Measurements from ENCODE around the gene CDH1.

Gene CDH1

GRCh38 chr16:68757625-68757935 is 20.5 kb downstream of the CDH1 start:
- no peak for DNase-seq (ENCODE audit: low read depth)
- H3K4me3 ChIP-seq (ENCODE audit: low read depth, low read length) = no peak overlapping the region
- no peak for TF ChIP-seq CTCF (IDR thresholded peaks at IDR 0.05; ENCODE audit: control insufficient read depth, extremely low read depth, insufficient read depth)

- no peak for TF ChIP-seq CTCF (IDR thresholded peaks at IDR 0.05; ENCODE audit: control insufficient read depth, extremely low read depth, insufficient read depth)
- no peak for DNase-seq (ENCODE audit: low read depth)
- no peak overlapping the region for H3K4me3 ChIP-seq (ENCODE audit: low read depth, low read length)
Observed at GRCh38 chr16:68759062-68759461, 22.0 kb downstream of the CDH1 start.

- no peak for TF ChIP-seq CTCF (IDR thresholded peaks at IDR 0.05; ENCODE audit: control insufficient read depth, extremely low read depth, insufficient read depth)
- DNase-seq (ENCODE audit: low read depth) = no peak
- no peak overlapping the region for H3K4me3 ChIP-seq (ENCODE audit: low read depth, low read length)
Observed at GRCh38 chr16:68760671-68761275, 23.7 kb downstream of the CDH1 start.

GRCh38 chr16:68762996-68763756 is 26.1 kb downstream of the CDH1 start:
- no peak for TF ChIP-seq CTCF (IDR thresholded peaks at IDR 0.05; ENCODE audit: control insufficient read depth, extremely low read depth, insufficient read depth)
- no peak overlapping the region for H3K4me3 ChIP-seq (ENCODE audit: low read depth, low read length)
- no peak for DNase-seq (ENCODE audit: low read depth)

DNA sequence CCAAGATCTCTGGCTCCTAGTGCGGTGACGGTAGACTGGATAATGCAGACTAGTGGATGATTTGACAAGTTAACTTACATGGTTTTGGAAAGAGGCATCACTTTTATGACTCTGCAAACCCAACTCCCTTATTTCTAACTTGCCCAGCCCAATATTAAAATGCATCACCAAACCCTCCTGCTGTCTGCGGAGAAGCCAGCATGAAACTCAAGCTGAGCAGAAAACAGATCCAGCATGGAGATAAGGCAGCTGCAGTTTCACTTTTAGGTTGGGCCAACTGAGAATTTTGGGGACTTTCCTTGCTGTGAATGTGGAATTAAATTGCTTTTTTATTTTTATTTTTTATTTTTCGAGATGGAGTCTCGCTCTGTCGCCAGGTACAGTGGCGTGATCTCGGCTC is 27.8 kb downstream of the CDH1 start:
- TF ChIP-seq CTCF (IDR thresholded peaks at IDR 0.05; ENCODE audit: control insufficient read depth, extremely low read depth, insufficient read depth) = no peak
- no peak overlapping the region for H3K4me3 ChIP-seq (ENCODE audit: low read depth, low read length)
- no peak for DNase-seq (ENCODE audit: low read depth)

DNA sequence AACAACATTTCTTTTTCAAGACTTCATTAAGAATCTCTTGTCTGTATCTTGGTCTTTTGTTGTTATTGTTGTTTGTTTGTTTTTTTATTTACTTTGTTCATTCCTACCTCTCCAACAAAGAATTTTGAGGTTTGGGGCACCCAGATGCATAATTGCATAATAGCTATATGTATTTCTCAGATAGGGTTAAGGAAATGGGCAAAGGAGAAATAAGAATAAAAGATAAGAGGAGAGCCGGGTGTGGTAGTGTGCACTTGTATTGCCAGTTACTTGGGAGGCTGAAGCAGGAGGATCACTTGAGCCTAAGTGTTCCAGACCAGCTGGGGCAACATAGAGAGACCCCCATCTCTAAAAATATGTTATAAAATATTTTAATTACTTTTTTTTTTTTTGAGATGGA is 30.5 kb downstream of the CDH1 start:
- no peak overlapping the region for H3K4me3 ChIP-seq (ENCODE audit: low read depth, low read length)
- no peak for DNase-seq (ENCODE audit: low read depth)
- TF ChIP-seq CTCF (IDR thresholded peaks at IDR 0.05; ENCODE audit: control insufficient read depth, extremely low read depth, insufficient read depth) = no peak

DNA sequence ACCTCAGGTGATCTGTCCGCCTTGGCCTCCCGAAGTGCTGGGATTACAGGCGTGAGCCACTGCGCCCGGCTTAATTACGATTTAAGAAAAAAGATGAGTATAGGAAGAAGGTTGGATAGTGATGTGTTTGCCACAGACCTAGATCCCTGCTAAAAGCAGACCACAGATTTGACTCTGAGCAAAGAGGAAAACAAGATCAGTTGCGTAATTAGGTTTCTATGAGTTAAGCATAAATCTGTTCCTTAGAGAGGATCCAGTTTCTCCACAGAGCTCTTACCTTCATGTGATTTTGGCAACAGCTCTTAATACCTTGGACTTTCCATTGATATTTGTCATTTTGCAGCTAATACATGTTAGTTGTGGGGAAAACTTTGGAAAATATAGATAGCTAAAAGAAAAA is 31.1 kb downstream of the CDH1 start:
- no peak overlapping the region for H3K4me3 ChIP-seq (ENCODE audit: low read depth, low read length)
- DNase-seq (ENCODE audit: low read depth) = no peak
- TF ChIP-seq CTCF (IDR thresholded peaks at IDR 0.05; ENCODE audit: control insufficient read depth, extremely low read depth, insufficient read depth) = no peak

All from LNCaP clone FGC (cell line).